Activated gamma-delta T cell (primary cell): ENCODE results near the gene NRP2.

ENCODE experiments used
- DNase-seq: peaks from one replicate; lab custom pipeline; 2025; lab: John Stamatoyannopoulos, UW

Gene NRP2

GRCh38 chr2:205687641-205687956 is 5.3 kb downstream of the NRP2 start:
- DNase-seq, result no peak

DNA sequence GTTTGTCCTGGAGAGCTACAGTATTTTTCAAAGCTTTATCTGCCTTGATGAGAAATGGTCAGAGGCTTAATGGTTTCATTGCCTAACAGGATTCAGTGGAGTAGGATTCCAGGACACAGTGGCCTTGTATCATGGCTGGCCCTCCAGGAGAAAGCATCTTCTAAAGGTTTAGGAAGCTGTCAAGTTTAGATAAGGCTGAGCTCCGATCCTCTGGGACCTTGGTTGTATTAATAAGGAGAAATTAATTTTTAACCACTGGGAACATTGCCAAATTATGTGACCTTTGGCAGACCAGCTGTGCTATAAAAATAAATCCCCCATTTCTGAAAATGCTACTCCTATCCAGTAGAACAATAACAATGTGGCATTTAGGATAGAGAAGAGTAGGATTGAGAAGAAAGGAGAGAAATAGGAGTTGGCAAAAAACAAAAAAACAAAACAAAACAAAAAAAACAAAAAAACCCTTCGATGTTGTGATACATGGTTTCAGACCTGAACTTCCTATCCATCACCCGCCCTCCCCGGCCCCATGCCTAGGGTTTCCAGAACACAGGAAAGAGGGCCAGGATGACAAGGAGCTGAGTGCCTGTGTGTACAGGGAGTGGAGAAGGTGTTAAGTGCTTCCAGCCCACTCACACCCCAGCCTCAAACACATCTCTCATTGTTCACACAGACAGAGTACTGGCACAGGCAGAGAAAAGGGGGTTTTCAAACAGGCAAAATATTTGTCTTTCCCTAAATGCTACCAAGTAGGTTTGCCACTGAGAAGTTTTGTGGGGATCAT is 6.3 kb downstream of the NRP2 start:
- DNase-seq, result no peak

DNA sequence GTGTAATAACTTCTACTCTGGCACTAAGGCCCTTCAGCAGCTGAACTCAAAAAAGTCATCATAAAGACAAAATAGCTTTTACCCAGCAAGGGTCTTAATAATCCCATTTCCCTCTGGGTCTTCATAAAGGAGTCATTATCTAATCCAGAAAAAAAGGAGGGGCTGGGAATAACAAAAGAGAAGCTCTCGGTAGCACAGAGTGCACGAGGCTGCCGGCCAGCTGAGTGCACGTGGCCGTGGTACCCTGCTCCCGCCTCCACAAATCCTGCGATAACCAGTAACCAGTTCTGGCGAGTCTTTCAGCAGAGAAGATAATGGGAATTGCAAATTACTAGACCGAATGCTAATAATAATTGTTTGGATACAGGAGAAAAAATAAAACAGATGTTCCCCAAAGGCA is 7.5 kb downstream of the NRP2 start:
- DNase-seq, result no peak

GRCh38 chr2:205692104-205692503 is 9.8 kb downstream of the NRP2 start:
- DNase-seq, result no peak

GRCh38 chr2:205694256-205694655 is 12.0 kb downstream of the NRP2 start:
- DNase-seq, result no peak

DNA sequence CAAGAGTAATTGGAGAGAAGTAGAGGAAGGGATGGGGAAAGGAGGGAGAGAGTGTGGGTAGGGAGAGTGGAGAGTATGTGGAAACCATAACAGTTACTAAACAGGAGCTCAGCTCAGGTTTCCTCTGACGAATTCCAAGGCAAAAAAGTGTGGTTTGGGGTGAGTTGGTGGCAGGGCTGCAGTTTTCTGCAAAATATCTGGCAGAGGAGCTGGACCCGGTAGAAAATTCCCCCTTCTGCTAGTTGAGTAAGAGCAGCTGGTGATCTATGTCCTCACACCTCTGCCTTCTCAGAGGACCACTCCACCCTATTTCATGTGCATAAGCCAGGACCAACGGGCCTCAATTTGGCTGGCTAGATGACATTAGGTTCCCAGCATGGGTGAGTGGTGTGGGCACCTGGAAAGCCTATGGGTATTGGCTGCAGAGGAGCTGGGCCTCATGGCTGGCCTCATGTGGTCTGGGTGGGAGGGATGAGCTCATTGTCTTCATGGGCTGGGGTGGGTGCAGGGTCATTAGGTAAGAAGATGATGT is 13.2 kb downstream of the NRP2 start:
- DNase-seq, result no peak

GRCh38 chr2:205696331-205696926 is 14.1 kb downstream of the NRP2 start:
- DNase-seq, result no peak

GRCh38 chr2:205696927-205697441 is 14.7 kb downstream of the NRP2 start:
- no peak for DNase-seq

DNA sequence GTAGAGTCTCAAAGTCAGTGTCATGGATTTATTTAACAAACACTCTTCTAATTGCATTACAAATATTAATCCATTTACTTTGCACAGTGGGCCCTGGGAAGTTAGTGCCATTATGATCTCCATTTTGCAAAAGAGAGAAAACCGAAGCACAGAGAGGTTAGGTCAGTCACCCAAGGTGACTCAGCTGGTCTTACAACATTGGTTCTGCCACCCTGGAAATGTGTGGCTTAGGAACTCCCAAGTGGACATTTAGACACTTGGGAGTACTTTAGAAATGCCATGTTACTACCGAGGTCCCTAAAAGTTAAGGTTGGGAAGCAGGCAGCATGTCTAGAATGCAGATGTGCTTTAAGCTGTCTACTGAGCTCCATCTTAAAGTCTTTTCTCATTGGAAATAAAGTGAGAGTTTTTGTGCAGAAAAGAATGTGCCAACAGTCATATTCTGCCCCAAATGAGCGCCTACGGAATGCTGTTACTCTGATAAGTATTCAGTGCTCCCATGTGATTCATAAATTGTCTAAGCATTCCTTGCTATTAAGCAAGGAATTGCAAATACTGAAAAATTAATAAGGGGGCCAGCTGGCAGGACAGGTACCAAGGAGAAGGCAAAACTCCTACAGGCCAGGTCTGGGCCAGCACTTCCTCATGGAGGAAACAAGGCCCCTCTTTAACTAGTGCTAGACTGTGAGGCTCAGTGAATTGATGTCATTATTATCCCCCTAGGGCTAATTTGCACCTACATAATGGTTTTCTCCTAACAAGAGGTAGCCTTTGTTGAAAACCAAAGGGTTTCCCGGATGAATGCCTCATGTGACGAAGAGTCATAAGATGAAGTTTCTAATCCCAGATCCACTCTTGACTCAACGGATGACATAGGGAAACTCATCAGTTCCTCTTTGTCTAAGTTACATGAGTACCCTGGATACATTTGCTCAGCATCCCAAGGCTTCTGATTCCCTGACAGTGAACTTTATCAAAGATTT is 16.3 kb downstream of the NRP2 start:
- DNase-seq, result no peak

GRCh38 chr2:205699515-205700289 is 17.4 kb downstream of the NRP2 start:
- DNase-seq, result no peak

GRCh38 chr2:205700331-205701132 is 18.2 kb downstream of the NRP2 start:
- DNase-seq, result no peak

DNA sequence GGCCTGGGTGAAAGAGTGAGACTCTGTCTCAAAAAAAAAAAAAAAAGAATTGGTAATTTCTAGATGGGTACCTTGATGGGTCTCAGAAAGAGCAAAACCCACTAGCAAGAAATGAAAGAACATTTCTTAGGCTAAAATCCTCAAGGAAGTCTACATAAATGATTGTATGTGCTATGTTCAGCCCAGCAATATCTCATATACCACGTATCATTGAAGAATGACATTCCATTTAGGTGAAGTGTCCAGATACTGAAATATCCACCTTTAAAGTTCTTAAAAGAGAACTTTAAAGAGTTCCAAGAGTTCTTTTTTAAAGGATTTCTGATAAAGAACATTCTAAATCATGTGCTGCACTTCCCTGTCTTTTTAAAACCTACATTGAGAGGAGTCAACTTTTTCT is 19.2 kb downstream of the NRP2 start:
- DNase-seq, result no peak

GRCh38 chr2:205702576-205702975 is 20.3 kb downstream of the NRP2 start:
- DNase-seq, result no peak

GRCh38 chr2:205703471-205704126 is 21.3 kb downstream of the NRP2 start:
- no peak for DNase-seq

DNA sequence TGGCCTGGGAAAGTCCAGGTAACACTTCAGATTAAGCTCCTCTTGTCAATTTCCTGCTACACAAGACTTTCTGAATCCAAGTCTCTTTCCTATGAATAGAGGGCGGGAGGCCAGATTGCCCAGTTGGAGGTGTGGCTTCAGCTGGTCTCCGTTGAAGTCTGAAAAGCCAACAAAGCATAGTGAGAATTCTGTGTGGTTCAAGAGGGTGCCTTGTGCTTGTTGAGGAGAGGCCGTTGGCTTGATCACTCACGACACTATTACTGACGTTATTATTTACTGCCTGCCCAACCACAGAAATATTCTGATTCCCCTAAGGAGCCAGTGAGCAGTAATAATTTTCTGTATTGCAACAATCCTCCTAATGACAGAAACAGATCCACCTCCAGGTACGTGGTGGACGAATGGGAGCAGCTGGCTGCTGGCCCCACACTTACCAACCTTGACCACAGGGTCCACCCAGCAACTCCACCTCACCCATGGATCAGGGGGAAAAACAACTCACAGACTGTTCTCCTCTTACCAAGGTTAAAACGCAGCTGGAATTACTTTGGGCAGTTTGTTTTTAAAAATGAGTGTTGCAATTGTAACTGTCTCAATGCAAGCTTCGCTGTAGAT is 21.9 kb downstream of the NRP2 start:
- DNase-seq, result no peak

DNA sequence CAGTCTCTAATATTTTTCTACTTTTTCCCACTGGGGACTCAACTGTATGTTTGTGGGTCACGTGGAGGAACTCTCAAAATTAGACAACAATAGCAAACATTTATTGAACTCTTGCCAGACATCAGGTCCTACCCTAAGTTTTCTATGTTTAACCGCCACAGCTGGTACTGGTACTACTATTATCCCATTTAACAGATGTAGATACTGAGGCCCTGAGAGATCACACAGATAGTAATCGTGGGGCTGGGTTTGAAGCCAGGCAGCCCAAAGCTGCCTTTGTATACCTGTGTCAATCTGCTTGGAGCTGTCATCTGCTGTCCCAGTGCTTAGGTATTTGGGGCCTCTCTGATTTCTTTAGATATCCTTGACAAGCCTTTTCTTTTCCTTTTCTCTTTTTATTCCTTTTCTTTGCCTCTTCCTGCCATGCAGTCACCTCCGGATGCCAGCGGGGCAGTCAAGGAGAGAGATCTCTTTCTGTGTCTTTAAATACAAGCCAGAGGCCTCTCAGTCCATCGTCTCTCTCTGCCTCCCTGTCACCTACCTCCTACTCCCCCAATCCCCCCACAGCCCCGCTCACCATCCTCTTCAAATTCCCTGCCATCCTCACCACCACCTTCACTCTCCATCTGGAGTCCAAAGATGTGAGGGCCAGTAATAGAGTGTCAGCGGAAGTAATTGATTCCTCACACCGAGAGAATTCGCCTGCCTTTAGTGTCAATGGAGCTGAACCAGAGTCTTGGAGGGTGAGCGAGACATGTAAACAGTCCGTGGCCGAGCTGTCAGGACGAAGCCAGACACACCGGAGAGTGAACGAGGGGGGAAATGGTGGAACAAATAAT is 23.4 kb downstream of the NRP2 start:
- no peak for DNase-seq

GRCh38 chr2:205706769-205707381 is 24.6 kb downstream of the NRP2 start:
- DNase-seq, result no peak

GRCh38 chr2:205708231-205708631 is 25.9 kb downstream of the NRP2 start:
- DNase-seq, result no peak
